Stimulated activated CD4-positive, alpha-beta T cell treated with anti-CD3 and anti-CD28 coated beads, Interleukin-1b, Interleukin-23, amount 100 ng/mL, for 48 hours (primary cell): ENCODE data around the gene PARD3.
"Not testable (repeated sequence)": the region's sequence is repeated elsewhere in the genome, so short reads cannot be mapped to it uniquely, and the experiment has no call there.

Experiments
- DNase-seq: peaks from one replicate; pipeline ENCODE4 v3.0.0-alpha.2; 2020

Gene PARD3

DNA sequence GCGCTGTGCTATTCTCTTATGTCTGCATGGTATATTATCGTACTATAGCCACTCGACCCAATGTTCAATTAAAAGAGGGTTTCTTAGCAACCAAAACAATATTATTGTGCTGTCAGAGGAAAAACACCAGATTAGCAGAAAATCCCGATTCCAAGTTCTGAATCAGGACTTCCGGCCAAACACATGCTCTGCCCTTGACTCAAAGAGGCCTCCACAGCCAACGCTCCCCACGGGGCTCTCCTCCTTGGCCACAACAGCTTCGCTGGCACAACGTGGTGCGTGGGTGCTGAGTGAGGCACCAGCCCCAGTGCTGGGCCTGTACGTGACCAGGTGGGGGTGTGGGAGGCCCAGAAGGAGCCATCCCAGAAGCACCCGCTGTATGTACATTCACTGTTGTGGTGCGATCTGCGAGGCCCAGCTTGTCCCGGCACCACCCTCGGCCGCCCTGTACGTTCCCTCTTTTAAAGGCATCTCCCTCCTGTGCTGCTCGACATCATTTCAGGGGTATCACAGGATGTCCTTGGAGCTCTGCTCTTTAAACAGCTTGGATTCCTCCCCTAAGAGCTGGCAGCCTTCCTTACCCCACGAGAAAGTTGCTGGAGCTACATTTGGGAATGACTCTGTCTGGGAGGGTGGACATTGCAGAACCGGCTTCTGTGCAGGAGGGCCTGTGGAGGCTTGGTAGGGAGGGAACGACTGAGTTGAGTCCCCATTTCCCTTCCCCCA is 736.2 kb downstream of the PARD3 start:
- DNase-seq, result no peak

DNA sequence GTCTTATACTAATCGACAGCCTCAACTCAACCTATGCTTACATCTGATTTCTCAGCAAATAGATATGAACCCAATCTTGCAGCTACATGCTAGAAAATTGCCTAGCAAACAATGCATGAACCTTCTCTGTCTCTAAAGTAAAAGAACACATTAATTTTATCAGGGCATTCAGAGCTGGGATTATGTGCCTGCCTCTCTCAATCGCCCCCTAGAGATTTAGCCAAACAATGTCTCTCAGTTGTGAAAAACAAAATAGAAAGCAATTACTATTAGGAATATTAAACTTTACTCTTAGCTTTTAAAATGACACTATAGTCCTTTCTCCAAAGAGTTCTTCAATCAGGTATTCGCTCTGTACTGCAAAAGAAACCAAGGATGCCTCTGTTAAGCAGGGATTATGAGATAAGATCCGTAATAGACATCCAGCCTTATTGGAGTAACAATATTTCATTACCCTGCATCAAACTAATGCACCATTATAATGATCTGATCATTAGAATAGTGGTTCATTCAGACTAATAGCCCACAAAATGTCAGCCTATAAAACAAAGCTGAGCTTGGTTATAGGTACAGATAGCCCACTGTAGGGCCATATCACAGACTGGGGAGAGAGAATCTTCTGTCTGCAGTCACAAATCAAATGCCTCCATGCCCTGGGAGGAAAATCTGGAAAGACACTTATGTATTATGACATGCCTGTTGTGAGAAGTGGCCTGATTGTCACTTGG is 736.9 kb downstream of the PARD3 start:
- DNase-seq, result no peak

DNA sequence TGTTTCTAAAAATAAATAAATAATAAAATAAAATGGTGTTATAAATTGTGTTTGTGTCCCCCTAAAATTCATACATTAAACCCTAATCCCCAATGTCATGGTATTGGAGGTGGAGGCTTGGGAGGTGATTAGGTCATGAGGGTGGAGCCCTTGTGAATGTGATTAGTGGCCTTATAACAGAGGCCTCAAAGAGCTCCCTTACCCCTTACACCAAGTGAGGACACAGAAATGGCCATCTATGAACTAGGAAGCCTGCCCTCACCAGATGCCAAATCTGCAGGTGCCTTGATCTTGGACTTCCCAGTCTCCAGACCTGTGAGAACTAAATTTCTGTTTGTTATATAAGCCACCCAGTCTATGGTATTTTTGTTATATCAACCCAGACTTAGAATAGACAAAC is 738.7 kb downstream of the PARD3 start:
- no peak for DNase-seq

DNA sequence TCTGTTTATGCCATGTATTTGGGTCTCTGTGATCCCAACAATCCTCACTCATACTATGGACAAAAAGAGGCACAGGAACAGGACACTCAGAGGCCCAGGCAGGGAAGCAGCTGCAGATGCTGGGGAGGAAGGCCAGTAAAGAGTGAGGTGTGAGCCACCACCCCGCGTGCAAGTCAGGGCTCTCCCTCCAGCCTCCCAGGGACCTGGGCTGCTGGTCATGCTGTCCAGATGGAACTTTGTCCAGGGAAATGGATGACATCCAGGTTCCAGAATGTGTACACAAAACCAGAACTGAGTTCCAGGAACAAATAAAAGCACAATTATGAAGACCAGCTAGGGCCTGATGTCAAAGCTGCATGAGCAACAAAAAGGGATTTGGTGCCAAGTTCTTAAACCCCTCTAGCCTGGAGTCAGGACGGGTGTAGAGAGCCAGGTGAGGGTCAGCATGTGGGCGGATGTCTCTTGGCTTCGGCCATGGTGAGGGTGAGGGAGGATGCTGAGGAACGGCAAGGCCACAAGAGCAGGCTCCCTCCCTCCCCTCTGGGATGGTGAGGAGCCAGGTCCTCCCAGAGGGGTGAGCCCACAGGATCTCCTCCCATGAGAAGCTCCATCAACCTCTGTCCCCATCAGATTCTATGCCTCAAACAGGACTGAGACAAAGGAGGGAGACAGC is 739.7 kb downstream of the PARD3 start:
- DNase-seq, result no peak

DNA sequence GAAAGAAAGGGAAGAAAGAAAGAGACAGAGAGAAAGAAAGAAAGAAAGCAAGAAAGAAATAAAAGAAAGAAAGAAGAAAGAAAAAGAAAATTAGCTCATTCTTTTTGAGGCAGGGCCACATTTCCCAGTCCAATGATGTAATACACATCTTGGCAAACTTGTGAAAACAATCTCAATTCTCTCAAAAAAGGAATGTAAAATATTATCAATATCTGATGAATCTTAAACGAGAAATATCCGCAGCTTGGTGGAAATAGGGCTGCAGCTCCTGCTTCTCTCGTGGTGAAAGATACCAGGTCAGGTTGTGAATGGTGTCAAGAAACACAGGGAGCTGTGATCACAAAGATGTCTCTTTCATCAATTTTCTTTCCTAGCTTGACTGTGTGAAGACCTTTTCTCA is 741.0 kb downstream of the PARD3 start:
- no peak for DNase-seq

DNA sequence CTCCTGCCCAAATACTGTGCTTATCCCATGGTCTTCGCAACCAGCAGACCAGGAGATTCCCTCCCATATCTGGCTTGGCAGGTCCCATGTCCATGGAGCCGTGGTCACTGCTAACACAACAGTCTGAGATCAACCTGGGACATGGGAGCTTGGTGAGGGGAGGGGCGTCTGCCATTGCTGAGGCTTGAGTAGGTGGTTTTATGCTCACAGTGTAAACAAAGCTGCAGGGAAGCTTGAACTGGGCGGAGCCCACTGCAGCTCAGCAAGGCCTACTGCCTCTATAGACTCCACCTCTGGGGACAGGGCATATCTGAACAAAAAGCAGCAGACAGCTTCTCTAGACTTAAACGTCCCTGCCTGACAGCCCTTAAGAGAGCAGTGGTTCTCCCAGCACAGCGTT is 747.4 kb downstream of the PARD3 start:
- not testable (repeated sequence) for DNase-seq

GRCh38 chr10:34063592-34063991 is 751.5 kb downstream of the PARD3 start:
- no peak for DNase-seq

DNA sequence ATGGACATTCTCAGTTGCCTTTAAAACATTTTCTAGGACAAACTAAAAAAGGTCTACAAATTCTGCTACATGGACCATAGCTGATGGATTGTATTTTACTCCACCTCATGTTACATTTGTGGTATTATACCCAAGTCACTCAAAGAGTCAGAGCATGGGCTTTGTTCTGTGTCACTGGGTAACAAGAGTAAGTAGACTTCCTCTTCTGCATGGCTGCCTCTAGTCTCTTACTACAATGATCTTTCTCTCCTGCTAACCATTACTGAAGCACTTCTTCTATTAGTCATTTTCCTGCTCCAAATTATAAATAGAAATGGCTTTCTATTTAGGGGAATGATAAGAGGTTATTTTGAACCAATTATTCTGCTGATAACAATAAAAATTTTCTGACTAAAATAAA is 753.3 kb downstream of the PARD3 start:
- DNase-seq, result no peak
